Endothelial cell of umbilical vein (primary cell): ENCODE measurements around the gene SOX30.
"Not testable (repeated sequence)": the region's sequence is repeated elsewhere in the genome, so short reads cannot be mapped to it uniquely, and the experiment has no call there.

Experiments used
- EZH2 ChIP-seq: IDR thresholded peaks from 2 replicates; pipeline ENCODE4 v1.6.1; 2012; ENCODE audit warnings: borderline replicate concordance, low read depth, mild to moderate bottlenecking, moderate library complexity, low read length, inconsistent platforms; ENCODE audit not compliant: severe bottlenecking
- FOS ChIP-seq: IDR thresholded peaks from 2 replicates; pipeline ENCODE4 v1.6.1; 2011; ENCODE audit warnings: mild to moderate bottlenecking, low read length, moderate library complexity, borderline replicate concordance; ENCODE audit not compliant: insufficient read depth
- GATA2 ChIP-seq: IDR thresholded peaks from 2 replicates; pipeline ENCODE4 v1.7.0; 2011; ENCODE audit warnings: low read depth, mild to moderate bottlenecking, moderate library complexity, mixed read lengths, low read length; ENCODE audit not compliant: insufficient read length, insufficient read depth
- JUN ChIP-seq: IDR thresholded peaks from 2 replicates; pipeline ENCODE4 v1.6.1; 2011; ENCODE audit warnings: borderline replicate concordance, low read depth; ENCODE audit not compliant: insufficient read length, insufficient read depth
- MYC ChIP-seq: IDR thresholded peaks from one replicate; pipeline ENCODE4 v1.6.1; 2011; ENCODE audit warnings: mild to moderate bottlenecking, low read depth, low read length
- POLR2A ChIP-seq: IDR thresholded peaks from 2 replicates; pipeline ENCODE4 v1.6.1; 2012; ENCODE audit warnings: low read depth, mild to moderate bottlenecking, control low read depth, low read length
- POLR2AphosphoS5 ChIP-seq: IDR thresholded peaks from 2 replicates; pipeline ENCODE4 v1.6.1; 2012; ENCODE audit warnings: low read depth, mild to moderate bottlenecking, control low read depth, low read length, moderate library complexity; ENCODE audit not compliant: insufficient read depth
- TF ChIP-seq, protein P1 (sequence below), 2 donors: IDR thresholded peaks; 1 replicate in 1 of 2; 2 replicates in 1 of 2; pipeline ENCODE4 v1.5.1; 2011; ENCODE audit warnings: low read length in 2 of 2, mild to moderate bottlenecking in 2 of 2, moderate library complexity in 2 of 2, control low read depth in 1 of 2, inconsistent platforms in 1 of 2, low read depth in 1 of 2; ENCODE audit not compliant: insufficient read depth in 1 of 2; ENCODE audit errors: extremely low read depth in 1 of 2
- TF ChIP-seq, protein P2 (sequence below): IDR thresholded peaks from 2 replicates; pipeline ENCODE4 v1.6.1; 2011; ENCODE audit not compliant: insufficient read depth, insufficient read length

DNA sequence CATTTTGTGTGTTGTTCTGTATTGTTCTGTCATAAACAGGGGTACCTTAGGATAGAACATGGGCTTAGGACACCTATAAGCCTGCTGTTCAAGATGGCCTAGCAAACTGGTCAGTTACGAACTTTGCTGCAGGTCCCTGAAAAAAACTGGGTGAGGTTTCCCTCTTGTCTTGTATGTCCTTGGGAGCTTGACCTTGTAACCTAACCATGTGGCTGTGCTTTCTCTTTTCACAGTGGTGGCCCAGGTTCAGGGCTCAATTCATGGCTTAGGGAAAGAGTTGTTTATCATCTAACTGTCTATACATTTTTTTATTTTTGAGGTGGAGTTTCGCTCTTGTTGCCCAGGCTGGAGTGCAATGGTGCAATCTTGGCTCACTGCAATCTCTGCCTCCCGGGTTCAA, 43.9 kb upstream of the SOX30 start:
- not testable (repeated sequence) for TF ChIP-seq POLR2A, MYC, EZH2, JUN, POLR2AphosphoS5, FOS, GATA2
- TF ChIP-seq, protein P1, sequence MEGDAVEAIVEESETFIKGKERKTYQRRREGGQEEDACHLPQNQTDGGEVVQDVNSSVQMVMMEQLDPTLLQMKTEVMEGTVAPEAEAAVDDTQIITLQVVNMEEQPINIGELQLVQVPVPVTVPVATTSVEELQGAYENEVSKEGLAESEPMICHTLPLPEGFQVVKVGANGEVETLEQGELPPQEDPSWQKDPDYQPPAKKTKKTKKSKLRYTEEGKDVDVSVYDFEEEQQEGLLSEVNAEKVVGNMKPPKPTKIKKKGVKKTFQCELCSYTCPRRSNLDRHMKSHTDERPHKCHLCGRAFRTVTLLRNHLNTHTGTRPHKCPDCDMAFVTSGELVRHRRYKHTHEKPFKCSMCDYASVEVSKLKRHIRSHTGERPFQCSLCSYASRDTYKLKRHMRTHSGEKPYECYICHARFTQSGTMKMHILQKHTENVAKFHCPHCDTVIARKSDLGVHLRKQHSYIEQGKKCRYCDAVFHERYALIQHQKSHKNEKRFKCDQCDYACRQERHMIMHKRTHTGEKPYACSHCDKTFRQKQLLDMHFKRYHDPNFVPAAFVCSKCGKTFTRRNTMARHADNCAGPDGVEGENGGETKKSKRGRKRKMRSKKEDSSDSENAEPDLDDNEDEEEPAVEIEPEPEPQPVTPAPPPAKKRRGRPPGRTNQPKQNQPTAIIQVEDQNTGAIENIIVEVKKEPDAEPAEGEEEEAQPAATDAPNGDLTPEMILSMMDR (IDR thresholded peaks at IDR 0.05; ENCODE audit: extremely low read depth in 1 of 2, insufficient read depth in 1 of 2, low read depth in 1 of 2, low read length in 2 of 2) = not testable (repeated sequence)
- TF ChIP-seq, protein P2, sequence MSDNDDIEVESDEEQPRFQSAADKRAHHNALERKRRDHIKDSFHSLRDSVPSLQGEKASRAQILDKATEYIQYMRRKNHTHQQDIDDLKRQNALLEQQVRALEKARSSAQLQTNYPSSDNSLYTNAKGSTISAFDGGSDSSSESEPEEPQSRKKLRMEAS = not testable (repeated sequence)
